ENCODE data around the gene RNASEH2B. TPM values are rescaled to one million over a fixed set of nuclear protein-coding genes. Genes with fewer than 3 reads are reported as not detected.

RNASEH2B gene
- total and polyA plus RNA-seq, 12 donors = 23.5 to 77.1 (median 33.0) TPM

DNA sequence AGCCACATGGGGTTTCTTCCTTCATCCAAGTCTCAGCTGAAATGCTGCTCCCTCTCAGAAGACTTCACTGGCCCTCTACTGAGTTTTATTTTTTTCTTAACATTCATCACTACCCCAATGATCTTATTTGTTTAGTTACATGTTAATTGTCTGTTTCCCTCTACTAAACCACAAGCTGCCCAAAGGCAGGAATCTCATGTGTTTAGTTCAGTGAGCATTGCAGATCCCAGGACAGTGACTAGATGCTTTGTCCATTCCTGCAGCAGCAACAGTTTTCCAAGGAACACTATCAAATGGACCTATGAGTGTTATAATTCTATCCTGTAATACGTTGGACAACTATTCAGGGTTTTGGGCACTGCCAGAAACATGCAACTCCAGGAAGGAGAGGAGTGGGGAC lies 93.1 kb downstream of the RNASEH2B start:
- intact Hi-C loops (cut with DNase I) = no loop called here

DNA sequence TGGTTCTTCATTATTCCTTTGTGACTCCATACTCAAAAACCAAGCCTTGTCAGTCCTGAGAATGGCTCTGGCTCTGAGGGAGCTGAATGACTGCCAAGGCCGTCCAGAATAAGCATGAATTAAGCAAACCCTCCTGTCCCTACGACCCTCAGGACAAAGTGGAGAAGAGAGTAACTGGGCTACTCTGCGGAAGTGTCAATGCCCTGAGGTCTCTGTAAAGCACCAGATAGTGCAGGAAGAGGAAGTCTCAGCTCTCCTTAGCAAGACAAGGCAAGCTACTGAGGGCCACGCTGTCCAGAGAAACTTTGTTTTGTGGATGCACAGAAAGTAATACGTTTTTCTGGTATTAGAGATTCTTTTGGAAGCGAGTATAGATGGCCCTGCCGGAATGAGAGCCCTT lies 94.1 kb downstream of the RNASEH2B start:
- Histone ChIP-seq H3K27ac (no peak overlapping the region), H3K4me3 (no peak overlapping the region), H3K27me3 (no peaks in the 10 kb centered on the region), H3K36me3 (replicated peaks in 1 of 2) (no peaks in the 10 kb centered on the region), H3K9me3 (replicated peaks in 1 of 3) (no peaks in the 10 kb centered on the region), H3K4me1 (replicated peaks in 1 of 2) (peaks cover 0 to 7% of the 10 kb centered on the region in 2 donors)
- WGBS, 4 donors = 54 to 77% (median 70%) methylated on average over 7 of the region's 7 CpGs
- no peak for TF ChIP-seq POLR2A (IDR thresholded peaks at IDR 0.05)
- TF ChIP-seq, protein P1, sequence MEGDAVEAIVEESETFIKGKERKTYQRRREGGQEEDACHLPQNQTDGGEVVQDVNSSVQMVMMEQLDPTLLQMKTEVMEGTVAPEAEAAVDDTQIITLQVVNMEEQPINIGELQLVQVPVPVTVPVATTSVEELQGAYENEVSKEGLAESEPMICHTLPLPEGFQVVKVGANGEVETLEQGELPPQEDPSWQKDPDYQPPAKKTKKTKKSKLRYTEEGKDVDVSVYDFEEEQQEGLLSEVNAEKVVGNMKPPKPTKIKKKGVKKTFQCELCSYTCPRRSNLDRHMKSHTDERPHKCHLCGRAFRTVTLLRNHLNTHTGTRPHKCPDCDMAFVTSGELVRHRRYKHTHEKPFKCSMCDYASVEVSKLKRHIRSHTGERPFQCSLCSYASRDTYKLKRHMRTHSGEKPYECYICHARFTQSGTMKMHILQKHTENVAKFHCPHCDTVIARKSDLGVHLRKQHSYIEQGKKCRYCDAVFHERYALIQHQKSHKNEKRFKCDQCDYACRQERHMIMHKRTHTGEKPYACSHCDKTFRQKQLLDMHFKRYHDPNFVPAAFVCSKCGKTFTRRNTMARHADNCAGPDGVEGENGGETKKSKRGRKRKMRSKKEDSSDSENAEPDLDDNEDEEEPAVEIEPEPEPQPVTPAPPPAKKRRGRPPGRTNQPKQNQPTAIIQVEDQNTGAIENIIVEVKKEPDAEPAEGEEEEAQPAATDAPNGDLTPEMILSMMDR (IDR thresholded peaks at IDR 0.05) = no peak
- DNase-seq = no peak
- intact Hi-C loops (cut with DNase I) = no loop called here

More for the DNA sequence above, 93.1 kb downstream of the RNASEH2B start:
- H3K36me3 ChIP-seq (replicated peaks in 1 of 2) = no peaks in the 10 kb centered on the region
- H3K4me1 ChIP-seq (replicated peaks in 1 of 2) = peaks cover 0 to 7% of the 10 kb centered on the region in 2 donors
- H3K9me3 ChIP-seq (replicated peaks in 1 of 3) = no peaks in the 10 kb centered on the region
- TF ChIP-seq, protein P1 (IDR thresholded peaks at IDR 0.05) = no peak
- TF ChIP-seq POLR2A (IDR thresholded peaks at IDR 0.05) = no peak
- WGBS, 4 donors = 65 to 93% (median 80%) methylated on average over 1 of the region's 1 CpG
- H3K27me3 ChIP-seq = no peaks in the 10 kb centered on the region
- DNase-seq = no peak
- H3K4me3 ChIP-seq = no peak overlapping the region
- H3K27ac ChIP-seq = no peak overlapping the region

DNA sequence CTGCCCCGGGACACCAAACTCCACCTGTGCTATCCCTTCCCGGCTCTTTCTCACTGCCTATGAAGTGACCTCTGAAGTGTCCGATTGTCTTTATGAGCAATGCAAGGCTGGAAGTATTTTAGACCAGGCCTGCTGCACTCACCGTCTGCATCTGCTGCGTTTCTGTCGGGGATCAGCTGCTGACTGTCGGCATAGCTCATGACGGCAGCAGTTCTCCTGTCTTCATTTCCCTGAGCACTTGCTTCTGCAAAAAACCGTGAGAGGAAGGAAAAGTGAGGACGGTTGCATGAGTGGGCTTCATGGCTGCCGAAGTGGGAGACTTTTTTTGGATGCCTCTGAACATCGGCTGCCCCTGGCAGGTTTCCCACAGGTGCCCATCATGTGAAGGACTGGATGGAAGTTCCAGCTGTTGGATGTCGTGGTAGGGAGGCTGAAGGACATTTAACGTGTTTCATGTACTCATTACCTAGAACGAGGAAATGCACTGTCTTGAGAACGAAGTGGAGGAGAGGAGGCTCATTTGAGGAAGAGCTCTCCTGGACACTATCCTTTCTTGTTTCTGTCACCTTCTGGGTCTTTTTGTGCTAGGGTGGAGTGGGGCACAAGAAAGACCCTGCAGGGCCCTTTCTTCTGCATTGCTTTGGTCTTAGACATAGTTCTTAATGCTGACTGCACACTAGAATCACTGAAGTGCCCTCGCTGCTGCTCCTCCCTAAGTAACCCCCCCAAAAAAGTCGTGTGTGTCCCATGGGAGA lies 94.7 kb downstream of the RNASEH2B start:
- no peak for DNase-seq
- 77 to 86% (median 79%) methylated on average over 18 of the region's 18 CpGs for WGBS, 4 donors
- H3K36me3 ChIP-seq (replicated peaks in 1 of 2) = no peaks in the 10 kb centered on the region
- no peak for TF ChIP-seq POLR2A (IDR thresholded peaks at IDR 0.05)
- TF ChIP-seq, protein P1 (IDR thresholded peaks at IDR 0.05) = no peak
- intact Hi-C loops (cut with DNase I) = no loop called here
- H3K4me3 ChIP-seq = no peak overlapping the region
- H3K27me3 ChIP-seq = no peaks in the 10 kb centered on the region
- no peaks in the 10 kb centered on the region for H3K9me3 ChIP-seq (replicated peaks in 1 of 3)
- peaks cover 0 to 7% of the 10 kb centered on the region in 2 donors for H3K4me1 ChIP-seq (replicated peaks in 1 of 2)
- H3K27ac ChIP-seq = no peak overlapping the region

DNA sequence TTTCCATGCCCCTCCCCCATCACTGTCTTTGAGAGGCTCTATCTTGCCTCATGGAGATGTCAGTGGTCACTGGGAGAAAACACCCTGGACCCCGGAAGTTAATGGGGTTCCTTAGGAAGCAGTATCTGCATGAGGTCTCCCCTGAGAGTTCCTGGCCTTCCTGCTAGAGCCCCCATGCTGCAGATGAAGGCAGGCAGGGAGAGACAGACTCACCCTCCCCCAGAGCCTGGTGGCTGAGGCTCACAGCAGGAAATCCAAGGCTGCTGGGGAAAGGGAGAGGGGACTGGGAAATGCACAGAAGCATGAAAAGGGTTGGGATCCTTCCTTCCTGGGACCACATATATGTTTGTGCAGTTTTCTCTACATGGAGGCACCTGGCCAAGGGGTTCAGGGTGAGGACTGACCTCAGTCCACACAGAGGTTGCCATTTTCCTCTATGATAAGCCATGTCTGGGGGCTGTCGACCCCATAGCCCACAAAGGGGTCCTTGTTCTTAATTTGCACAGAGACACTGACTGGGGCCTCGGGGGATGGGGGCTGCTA lies 95.4 kb downstream of the RNASEH2B start:
- Histone ChIP-seq H3K27ac (no peak overlapping the region), H3K4me1 (replicated peaks in 1 of 2) (peaks cover 0 to 7% of the 10 kb centered on the region in 2 donors), H3K36me3 (replicated peaks in 1 of 2) (no peaks in the 10 kb centered on the region), H3K9me3 (replicated peaks in 1 of 3) (no peaks in the 10 kb centered on the region), H3K27me3 (no peaks in the 10 kb centered on the region), H3K4me3 (no peak overlapping the region)
- TF ChIP-seq, protein P1 (IDR thresholded peaks at IDR 0.05) = no peak
- TF ChIP-seq POLR2A (IDR thresholded peaks at IDR 0.05) = no peak
- DNase-seq = no peak
- intact Hi-C loops (cut with DNase I) = no loop called here
- WGBS, 4 donors = 53 to 65% (median 63%) methylated on average over 3 of the region's 3 CpGs

Data from adrenal gland (tissue), 12 donors.